Esophagus squamous epithelium (tissue), 4 donors: Measurements from ENCODE around the gene PPP1R12A.

Source experiments
- POLR2A ChIP-seq, 4 donors: fragments of 450-650 bp; IDR thresholded peaks; one replicate each; pipeline ENCODE4 v1.6.1; 2017; ENCODE audit warnings: antibody characterized with exemption in 4 of 4, mild to moderate bottlenecking in 4 of 4, moderate library complexity in 3 of 4
- TF ChIP-seq, protein P1 (sequence below), 6 experiments: fragments of 450-650 bp in 4 of 6; fragments of 200-600 bp in 2 of 6; sonication (generic) in 2 of 6; IDR thresholded peaks; one replicate each; pipeline ENCODE4 v1.5.1; 2016 to 2019; ENCODE audit warnings: antibody characterized with exemption in 6 of 6, mild to moderate bottlenecking in 4 of 6, moderate library complexity in 4 of 6

GRCh38 chr12:79877246-79877645 lies 57.7 kb downstream of the PPP1R12A start:
- TF ChIP-seq, protein P1, sequence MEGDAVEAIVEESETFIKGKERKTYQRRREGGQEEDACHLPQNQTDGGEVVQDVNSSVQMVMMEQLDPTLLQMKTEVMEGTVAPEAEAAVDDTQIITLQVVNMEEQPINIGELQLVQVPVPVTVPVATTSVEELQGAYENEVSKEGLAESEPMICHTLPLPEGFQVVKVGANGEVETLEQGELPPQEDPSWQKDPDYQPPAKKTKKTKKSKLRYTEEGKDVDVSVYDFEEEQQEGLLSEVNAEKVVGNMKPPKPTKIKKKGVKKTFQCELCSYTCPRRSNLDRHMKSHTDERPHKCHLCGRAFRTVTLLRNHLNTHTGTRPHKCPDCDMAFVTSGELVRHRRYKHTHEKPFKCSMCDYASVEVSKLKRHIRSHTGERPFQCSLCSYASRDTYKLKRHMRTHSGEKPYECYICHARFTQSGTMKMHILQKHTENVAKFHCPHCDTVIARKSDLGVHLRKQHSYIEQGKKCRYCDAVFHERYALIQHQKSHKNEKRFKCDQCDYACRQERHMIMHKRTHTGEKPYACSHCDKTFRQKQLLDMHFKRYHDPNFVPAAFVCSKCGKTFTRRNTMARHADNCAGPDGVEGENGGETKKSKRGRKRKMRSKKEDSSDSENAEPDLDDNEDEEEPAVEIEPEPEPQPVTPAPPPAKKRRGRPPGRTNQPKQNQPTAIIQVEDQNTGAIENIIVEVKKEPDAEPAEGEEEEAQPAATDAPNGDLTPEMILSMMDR (IDR thresholded peaks at IDR 0.05), result no peak
- no peak for TF ChIP-seq POLR2A (IDR thresholded peaks at IDR 0.05)
